ENCODE data around the gene RBMS2. TPM values are rescaled to one million over a fixed set of nuclear protein-coding genes. Genes with fewer than 3 reads are reported as not detected.

The RBMS2 gene
- total RNA-seq, 1 donor: 32.8 TPM

DNA sequence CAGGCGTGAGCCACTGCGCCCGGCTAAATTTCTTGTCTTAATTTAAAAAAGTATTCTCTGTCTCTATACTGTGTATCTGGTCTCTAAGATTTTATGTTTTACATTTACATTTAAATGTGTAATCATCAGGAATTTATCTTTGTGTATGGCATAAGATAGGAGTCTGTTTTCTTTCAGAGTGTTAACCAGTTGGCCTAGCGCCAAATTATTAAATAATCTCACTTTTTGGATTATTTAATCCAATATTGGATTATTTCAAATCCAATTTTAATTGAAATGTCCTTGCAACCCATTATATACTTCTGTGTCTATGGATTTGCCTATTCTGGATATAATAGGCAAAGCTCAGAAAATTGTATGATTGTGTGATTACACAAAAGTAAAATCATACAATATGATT is 63.5 kb downstream of the RBMS2 start:
- DNase-seq (ENCODE audit: low read depth): no peak
- TF ChIP-seq, protein P1, sequence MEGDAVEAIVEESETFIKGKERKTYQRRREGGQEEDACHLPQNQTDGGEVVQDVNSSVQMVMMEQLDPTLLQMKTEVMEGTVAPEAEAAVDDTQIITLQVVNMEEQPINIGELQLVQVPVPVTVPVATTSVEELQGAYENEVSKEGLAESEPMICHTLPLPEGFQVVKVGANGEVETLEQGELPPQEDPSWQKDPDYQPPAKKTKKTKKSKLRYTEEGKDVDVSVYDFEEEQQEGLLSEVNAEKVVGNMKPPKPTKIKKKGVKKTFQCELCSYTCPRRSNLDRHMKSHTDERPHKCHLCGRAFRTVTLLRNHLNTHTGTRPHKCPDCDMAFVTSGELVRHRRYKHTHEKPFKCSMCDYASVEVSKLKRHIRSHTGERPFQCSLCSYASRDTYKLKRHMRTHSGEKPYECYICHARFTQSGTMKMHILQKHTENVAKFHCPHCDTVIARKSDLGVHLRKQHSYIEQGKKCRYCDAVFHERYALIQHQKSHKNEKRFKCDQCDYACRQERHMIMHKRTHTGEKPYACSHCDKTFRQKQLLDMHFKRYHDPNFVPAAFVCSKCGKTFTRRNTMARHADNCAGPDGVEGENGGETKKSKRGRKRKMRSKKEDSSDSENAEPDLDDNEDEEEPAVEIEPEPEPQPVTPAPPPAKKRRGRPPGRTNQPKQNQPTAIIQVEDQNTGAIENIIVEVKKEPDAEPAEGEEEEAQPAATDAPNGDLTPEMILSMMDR (IDR thresholded peaks at IDR 0.05; ENCODE audit: insufficient read depth, low read depth, low read length): no peak
- H3K4me3 ChIP-seq (ENCODE audit: low read depth, low read length): no peak overlapping the region

DNA sequence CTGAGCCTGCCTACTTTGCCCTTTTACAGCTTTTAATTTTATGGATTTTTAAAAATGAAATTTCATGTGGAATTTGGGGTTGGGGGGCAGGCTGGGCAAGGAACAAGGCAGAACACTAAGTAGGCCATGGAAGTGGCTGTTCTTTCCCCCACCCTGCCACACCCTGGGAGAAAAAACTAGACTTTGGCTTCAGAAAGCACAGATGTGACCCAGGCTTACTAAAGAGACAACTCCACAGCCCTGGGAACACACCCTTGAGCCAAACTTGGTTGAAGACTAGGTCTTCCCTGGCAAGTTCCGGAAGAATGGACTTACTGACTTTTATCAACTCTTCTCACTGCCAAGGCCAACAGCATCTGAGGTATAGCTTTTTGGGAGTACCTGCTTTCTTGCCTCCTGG is 68.2 kb downstream of the RBMS2 start:
- DNase-seq (ENCODE audit: low read depth): no peak
- no peak overlapping the region for H3K4me3 ChIP-seq (ENCODE audit: low read depth, low read length)
- TF ChIP-seq, protein P1 (IDR thresholded peaks at IDR 0.05; ENCODE audit: insufficient read depth, low read depth, low read length): no peak

DNA sequence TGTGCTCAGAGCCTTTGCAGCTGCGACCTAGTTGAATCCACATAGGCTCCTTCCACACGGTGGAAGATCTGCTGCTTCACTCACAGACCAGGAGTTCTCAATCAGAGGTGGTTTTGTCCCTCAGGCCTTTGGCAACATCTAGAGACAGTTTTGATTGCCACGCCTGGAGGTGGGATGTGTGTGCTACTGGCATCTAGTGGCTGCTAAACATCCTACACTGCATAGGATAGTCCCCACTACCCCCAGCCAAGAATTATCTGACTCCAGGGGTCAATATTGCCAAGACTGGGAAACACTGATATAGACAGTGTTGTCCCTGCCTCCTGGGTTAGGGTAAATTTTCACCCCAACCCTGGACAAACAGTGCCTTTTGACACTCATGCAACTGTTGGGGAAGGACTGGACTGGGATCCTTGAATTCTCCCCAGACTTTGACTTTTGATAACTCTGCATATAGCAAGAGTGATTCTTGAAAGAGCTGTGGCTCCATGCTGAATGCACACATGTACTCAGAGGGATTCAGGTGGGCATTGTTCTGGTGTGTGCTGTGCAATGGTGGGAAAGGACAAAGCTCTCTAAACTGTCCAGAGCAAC is 68.7 kb downstream of the RBMS2 start:
- DNase-seq (ENCODE audit: low read depth): no peak
- TF ChIP-seq, protein P1 (IDR thresholded peaks at IDR 0.05; ENCODE audit: insufficient read depth, low read depth, low read length): peak; percentile 45

DNA sequence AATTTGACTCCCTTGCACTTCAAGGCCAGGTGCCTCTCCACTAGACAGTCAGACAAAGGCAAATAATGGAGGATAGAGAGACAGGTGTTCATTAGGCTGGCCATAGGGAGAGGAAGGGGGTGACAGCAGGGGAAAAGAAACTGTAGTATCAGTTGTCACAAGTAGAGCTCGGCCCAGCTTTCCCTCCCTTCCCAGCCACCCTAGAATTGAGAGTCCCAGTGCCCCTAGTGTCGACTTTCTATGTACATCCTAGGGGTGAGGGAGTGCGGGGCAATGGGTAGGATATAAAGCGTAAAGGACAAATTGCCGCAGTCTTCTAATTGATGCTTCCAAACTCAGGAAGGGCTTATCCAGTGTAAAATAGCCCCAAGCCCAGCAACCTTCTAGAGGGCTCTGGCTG is 69.5 kb downstream of the RBMS2 start:
- TF ChIP-seq, protein P1 (IDR thresholded peaks at IDR 0.05; ENCODE audit: insufficient read depth, low read depth, low read length): no peak
- no peak overlapping the region for H3K4me3 ChIP-seq (ENCODE audit: low read depth, low read length)
- no peak for DNase-seq (ENCODE audit: low read depth)

More for the DNA sequence above, 68.7 kb downstream of the RBMS2 start:
- no peak overlapping the region for H3K4me3 ChIP-seq (ENCODE audit: low read depth, low read length)

DNA sequence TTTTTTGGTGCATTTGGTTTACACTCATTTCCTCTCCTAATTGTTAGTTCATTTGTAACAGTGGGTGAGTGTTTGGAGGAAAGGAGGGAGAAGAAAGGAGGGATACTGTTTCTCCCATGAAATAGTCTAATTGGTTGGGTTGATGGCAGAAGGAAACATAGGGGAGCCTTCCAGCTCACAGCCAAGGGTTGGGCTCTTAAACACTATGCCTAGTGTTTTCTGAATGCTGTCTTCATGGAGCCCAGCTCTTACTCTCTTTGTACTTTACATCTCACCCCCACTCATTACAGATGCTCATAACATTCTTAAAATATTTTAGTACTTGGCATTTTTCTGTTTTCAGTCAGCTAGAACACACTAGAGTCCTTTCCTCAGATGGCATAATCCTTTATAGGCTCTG is 70.3 kb downstream of the RBMS2 start:
- TF ChIP-seq, protein P1 (IDR thresholded peaks at IDR 0.05; ENCODE audit: insufficient read depth, low read depth, low read length): no peak
- DNase-seq (ENCODE audit: low read depth): no peak

DNA sequence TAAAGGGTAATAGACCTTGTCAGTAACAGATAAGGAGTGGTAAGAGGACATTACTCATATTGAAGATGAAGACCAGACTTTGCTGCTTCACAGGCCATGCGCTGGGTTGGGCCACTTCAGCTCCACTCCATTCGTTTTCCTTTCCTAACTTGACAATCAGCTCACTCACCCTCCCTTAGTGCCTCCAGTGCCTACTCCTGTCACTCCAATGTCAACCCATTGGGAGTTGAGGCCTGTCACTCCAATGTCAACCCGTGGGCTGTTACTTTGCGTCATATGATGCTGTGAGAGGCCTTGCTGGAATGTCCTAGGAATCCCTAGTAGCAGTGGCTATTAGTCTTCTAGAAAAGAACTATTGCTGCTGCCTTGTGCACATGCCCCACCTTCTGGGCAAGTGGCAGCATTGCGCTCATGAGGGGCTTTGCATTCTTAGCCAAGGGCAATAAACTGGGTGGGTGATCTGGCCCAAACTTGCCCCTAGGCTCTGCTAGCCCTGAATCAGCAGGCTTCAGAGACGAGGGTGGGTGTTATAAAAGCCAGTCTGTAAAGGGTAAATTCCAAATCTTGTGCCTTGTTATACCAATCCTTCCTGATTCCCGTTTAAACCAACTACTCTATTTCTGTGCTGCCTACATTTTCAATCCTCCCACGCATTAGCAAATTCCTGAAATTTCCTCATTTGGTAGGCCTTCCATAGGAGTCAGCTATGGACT is 72.4 kb downstream of the RBMS2 start:
- TF ChIP-seq, protein P1 (IDR thresholded peaks at IDR 0.05; ENCODE audit: insufficient read depth, low read depth, low read length): peak; percentile 92
- peak; percentile 78 for DNase-seq (ENCODE audit: low read depth)
- no peak overlapping the region for H3K4me3 ChIP-seq (ENCODE audit: low read depth, low read length)

More for the DNA sequence above, 70.3 kb downstream of the RBMS2 start:
- no peak overlapping the region for H3K4me3 ChIP-seq (ENCODE audit: low read depth, low read length)

Measured in fibroblast of villous mesenchyme (primary cell).